Stimulated activated CD8-positive, alpha-beta memory T cell treated with anti-CD3 and anti-CD28 coated beads, Interleukin-7, amount 100 ng/mL, for 24 hours (primary cell): ENCODE data around the gene GBP7.
"Not testable (repeated sequence)": the region's sequence is repeated elsewhere in the genome, so short reads cannot be mapped to it uniquely, and the experiment has no call there.

Experiments
- DNase-seq: peaks from one replicate; pipeline ENCODE4 v3.0.0-alpha.2; 2020; ENCODE audit warnings: low read depth

Gene GBP7

GRCh38 chr1:89175601-89176256 is at the start of gene GBP7:
TSS of gene GBP7 (minus strand) at chr1:89176003. CDS start at chr1:89171935, 4,068 bp downstream.
- DNase-seq, result no peak

- no peak for DNase-seq
Observed at GRCh38 chr1:89221341-89221740, 45.5 kb upstream of the GBP7 start.

GRCh38 chr1:89219851-89220250 is 44.0 kb upstream of the GBP7 start:
- not testable (repeated sequence) for DNase-seq

GRCh38 chr1:89218941-89219340 is 43.1 kb upstream of the GBP7 start:
- not testable (repeated sequence) for DNase-seq

GRCh38 chr1:89213347-89213746 is 37.5 kb upstream of the GBP7 start:
- no peak for DNase-seq

GRCh38 chr1:89211035-89211634 is 35.3 kb upstream of the GBP7 start:
- DNase-seq, result no peak

- DNase-seq, result no peak
Observed at GRCh38 chr1:89206373-89206772, 30.6 kb upstream of the GBP7 start.

- no peak for DNase-seq
Observed at GRCh38 chr1:89203166-89203565, 27.4 kb upstream of the GBP7 start.

GRCh38 chr1:89201106-89201794 is 25.4 kb upstream of the GBP7 start:
- no peak for DNase-seq

GRCh38 chr1:89200663-89201062 is 24.9 kb upstream of the GBP7 start:
- DNase-seq, result no peak

- no peak for DNase-seq
Observed at GRCh38 chr1:89199525-89200031, 23.8 kb upstream of the GBP7 start.

GRCh38 chr1:89198491-89199072 is 22.8 kb upstream of the GBP7 start, which contains the start of gene GBP4:
TSS of gene GBP4 (minus strand) at chr1:89198942. CDS start at chr1:89198834, 108 bp downstream.
- DNase-seq, result no peak

GRCh38 chr1:89198081-89198480 is 22.3 kb upstream of the GBP7 start:
- no peak for DNase-seq

- DNase-seq, result no peak
Observed at GRCh38 chr1:89195476-89195875, 19.7 kb upstream of the GBP7 start.

- no peak for DNase-seq
Observed at GRCh38 chr1:89191314-89191713, 15.5 kb upstream of the GBP7 start.

GRCh38 chr1:89190017-89190416 is 14.2 kb upstream of the GBP7 start:
- no peak for DNase-seq

GRCh38 chr1:89179343-89179742 is 3.5 kb upstream of the GBP7 start:
- DNase-seq, result no peak

- no peak for DNase-seq
Observed at GRCh38 chr1:89176971-89177370, 1.2 kb upstream of the GBP7 start.

- DNase-seq, result no peak
Observed at GRCh38 chr1:89174491-89174890, 1.3 kb downstream of the GBP7 start.

- no peak for DNase-seq
Observed at GRCh38 chr1:89172468-89173143, 3.2 kb downstream of the GBP7 start.

GRCh38 chr1:89171067-89171438 is 4.8 kb downstream of the GBP7 start:
- no peak for DNase-seq
